GM12878 (cell line): Measurements from ENCODE around the gene IMPG2.

Experiments
- FOXK2 ChIP-seq: fragments of 450-650 bp; IDR thresholded peaks from 2 replicates; pipeline ENCODE4 v1.6.1; 2017; ENCODE audit warnings: mild to moderate bottlenecking, moderate library complexity
- POLR2A ChIP-seq: IDR thresholded peaks from 2 replicates; pipeline ENCODE4 v1.6.1; 2011; ENCODE audit warnings: low read depth, mild to moderate bottlenecking, low read length
- RAD21 ChIP-seq: IDR thresholded peaks from 2 replicates; pipeline ENCODE4 v1.6.1; 2011; ENCODE audit warnings: mild to moderate bottlenecking, low read depth, low read length, moderate library complexity; ENCODE audit not compliant: insufficient read depth
- SUZ12 ChIP-seq: fragments of 200-600 bp; sonication (generic); IDR thresholded peaks from one replicate; pipeline ENCODE4 v1.6.1; 2018; ENCODE audit warnings: antibody characterized with exemption, mild to moderate bottlenecking; ENCODE audit not compliant: unreplicated experiment
- TCF12 ChIP-seq: IDR thresholded peaks from 2 replicates; pipeline ENCODE4 v1.6.1; 2011; ENCODE audit warnings: low read depth, mild to moderate bottlenecking, low read length
- TF ChIP-seq, protein P1 (sequence below), 3 experiments: IDR thresholded peaks in 2 of 3; conservative IDR thresholded peaks in 1 of 3; 2 replicates each; pipeline ENCODE4 v1.5.1; 2011; ENCODE audit warnings: low read depth in 3 of 3, low read length in 3 of 3, mild to moderate bottlenecking in 3 of 3, control low read depth in 2 of 3, moderate library complexity in 2 of 3, inconsistent platforms in 1 of 3, mixed read lengths in 1 of 3; ENCODE audit not compliant: control insufficient read depth in 2 of 3, insufficient read depth in 1 of 3; ENCODE audit errors: extremely low read depth in 1 of 3
- TF ChIP-seq, protein P2 (sequence below): IDR thresholded peaks from 2 replicates; pipeline ENCODE4 v1.6.1; 2012; ENCODE audit warnings: low read depth, low read length, improper control_type of control experiment

DNA sequence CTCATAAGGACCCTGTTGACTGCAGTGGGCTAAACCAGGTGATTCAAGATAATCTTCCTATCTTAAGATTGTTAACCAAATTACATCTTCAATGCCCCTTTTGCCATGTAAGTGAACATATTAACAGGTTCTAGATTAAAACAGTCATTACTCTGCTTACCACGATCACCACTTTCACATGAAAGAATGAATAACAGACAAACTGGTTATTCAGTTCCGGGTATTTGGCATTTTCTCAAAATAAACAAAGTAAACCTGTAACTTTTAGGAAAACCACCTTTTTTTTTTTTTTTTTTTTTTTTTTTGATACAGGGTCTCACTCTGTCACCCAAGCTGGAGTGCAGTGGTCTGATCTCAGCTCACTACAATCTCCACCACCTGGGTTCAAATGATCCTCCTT is 131.2 kb downstream of the IMPG2 start:
- TF ChIP-seq RAD21 = no peak
- no peak for TF ChIP-seq POLR2A
- no peak for TF ChIP-seq SUZ12
- TF ChIP-seq TCF12 = no peak
- TF ChIP-seq, protein P1, sequence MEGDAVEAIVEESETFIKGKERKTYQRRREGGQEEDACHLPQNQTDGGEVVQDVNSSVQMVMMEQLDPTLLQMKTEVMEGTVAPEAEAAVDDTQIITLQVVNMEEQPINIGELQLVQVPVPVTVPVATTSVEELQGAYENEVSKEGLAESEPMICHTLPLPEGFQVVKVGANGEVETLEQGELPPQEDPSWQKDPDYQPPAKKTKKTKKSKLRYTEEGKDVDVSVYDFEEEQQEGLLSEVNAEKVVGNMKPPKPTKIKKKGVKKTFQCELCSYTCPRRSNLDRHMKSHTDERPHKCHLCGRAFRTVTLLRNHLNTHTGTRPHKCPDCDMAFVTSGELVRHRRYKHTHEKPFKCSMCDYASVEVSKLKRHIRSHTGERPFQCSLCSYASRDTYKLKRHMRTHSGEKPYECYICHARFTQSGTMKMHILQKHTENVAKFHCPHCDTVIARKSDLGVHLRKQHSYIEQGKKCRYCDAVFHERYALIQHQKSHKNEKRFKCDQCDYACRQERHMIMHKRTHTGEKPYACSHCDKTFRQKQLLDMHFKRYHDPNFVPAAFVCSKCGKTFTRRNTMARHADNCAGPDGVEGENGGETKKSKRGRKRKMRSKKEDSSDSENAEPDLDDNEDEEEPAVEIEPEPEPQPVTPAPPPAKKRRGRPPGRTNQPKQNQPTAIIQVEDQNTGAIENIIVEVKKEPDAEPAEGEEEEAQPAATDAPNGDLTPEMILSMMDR (IDR thresholded peaks at IDR 0.05 in 2 of 3, conservative IDR thresholded peaks at IDR 0.05 in 1 of 3; ENCODE audit: control insufficient read depth in 2 of 3, extremely low read depth in 1 of 3, insufficient read depth in 1 of 3, low read depth in 3 of 3, low read length in 3 of 3) = no peak
- TF ChIP-seq, protein P2, sequence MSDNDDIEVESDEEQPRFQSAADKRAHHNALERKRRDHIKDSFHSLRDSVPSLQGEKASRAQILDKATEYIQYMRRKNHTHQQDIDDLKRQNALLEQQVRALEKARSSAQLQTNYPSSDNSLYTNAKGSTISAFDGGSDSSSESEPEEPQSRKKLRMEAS = no peak
- TF ChIP-seq FOXK2 = no peak
